HG02870 (cell line): ENCODE results near the gene OSBP2.
A peak's percentile ranks its signal among the peaks of the same experiment; 100 is the strongest.

Experiments
- ATAC-seq: cut with Tn5 transposase; IDR thresholded peaks from one replicate; pipeline ENCODE4 v1.9.1; 2021; ENCODE audit warnings: mild to moderate bottlenecking, moderate library complexity; ENCODE audit not compliant: unreplicated experiment

Gene OSBP2, protein sequence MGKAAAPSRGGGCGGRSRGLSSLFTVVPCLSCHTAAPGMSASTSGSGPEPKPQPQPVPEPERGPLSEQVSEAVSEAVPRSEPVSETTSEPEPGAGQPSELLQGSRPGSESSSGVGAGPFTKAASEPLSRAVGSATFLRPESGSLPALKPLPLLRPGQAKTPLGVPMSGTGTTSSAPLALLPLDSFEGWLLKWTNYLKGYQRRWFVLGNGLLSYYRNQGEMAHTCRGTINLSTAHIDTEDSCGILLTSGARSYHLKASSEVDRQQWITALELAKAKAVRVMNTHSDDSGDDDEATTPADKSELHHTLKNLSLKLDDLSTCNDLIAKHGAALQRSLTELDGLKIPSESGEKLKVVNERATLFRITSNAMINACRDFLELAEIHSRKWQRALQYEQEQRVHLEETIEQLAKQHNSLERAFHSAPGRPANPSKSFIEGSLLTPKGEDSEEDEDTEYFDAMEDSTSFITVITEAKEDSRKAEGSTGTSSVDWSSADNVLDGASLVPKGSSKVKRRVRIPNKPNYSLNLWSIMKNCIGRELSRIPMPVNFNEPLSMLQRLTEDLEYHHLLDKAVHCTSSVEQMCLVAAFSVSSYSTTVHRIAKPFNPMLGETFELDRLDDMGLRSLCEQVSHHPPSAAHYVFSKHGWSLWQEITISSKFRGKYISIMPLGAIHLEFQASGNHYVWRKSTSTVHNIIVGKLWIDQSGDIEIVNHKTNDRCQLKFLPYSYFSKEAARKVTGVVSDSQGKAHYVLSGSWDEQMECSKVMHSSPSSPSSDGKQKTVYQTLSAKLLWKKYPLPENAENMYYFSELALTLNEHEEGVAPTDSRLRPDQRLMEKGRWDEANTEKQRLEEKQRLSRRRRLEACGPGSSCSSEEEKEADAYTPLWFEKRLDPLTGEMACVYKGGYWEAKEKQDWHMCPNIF

DNA sequence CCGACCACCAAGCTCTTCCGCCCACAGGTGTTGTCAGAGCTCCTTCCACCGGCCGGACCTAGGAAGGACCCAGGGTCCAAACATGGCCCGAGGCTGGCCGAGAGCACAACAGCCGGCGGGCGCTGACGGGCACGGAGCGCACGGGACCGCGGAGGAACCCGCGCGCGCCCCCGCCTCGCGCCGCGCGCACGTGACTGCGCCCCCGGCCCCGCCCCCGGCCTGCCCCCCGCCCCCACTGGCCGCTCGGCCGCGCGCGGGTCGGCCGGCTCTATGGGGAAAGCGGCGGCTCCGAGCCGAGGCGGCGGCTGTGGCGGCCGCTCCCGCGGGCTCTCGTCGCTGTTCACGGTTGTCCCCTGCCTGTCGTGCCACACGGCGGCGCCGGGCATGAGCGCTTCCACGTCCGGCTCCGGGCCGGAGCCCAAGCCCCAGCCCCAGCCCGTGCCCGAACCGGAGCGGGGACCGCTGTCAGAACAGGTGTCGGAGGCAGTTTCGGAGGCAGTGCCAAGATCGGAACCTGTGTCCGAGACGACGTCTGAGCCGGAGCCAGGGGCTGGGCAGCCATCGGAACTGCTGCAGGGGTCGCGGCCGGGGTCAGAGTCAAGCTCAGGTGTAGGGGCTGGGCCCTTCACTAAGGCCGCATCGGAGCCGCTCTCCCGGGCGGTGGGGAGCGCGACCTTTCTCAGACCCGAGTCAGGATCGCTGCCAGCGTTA lies at the start of gene OSBP2:
Gene OSBP2, plus strand, starts transcription at position 235 of the 711 bp plus-strand sequence. Its CDS starts 36 bp downstream, at position 271.
- no peak for ATAC-seq

DNA sequence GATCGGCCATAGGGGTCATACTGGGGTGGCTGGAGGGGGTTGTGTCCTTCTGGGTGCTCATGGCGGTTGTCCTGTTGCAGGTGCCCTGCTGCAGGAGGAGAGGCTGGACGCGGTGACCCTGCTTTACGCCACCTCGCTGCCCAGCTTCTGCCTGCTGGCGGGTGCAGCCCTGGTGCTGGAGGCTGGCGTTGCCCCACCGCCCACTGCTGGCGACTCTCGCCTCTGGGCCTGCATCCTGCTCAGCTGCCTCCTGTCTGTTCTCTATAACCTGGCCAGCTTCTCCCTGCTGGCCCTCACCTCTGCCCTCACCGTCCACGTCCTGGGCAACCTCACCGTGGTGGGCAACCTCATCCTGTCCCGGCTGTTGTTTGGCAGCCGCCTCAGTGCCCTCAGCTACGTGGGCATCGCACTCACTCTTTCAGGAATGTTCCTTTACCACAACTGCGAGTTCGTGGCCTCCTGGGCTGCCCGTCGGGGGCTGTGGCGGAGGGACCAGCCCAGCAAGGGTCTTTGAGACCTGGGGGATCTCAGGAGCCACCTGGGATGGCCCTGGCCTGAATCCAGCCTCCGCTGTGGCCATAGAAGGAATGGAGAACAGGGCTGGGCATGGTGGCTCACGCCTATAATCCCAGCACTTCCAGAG lies 48.0 kb upstream of the OSBP2 start:
- ATAC-seq, result no peak

DNA sequence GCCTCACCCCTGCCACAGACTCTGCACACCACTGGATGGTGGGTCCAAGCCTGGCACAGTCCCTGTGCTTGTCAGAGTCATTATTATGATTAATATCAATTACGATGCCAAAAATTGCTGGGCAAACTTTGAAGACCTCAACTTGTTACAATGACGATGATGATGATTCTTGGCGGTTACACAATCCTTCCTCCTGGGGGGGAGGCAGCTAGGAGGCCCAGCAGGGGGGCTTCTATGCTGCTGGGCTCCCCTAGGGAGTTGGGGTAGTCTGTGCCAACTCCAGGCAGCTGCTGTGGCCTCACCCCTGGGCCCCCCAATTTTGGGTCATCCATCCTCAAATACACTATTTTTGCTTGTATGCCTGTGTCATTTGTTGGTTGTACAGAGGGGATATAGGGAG lies 47.1 kb upstream of the OSBP2 start:
- no peak for ATAC-seq

DNA sequence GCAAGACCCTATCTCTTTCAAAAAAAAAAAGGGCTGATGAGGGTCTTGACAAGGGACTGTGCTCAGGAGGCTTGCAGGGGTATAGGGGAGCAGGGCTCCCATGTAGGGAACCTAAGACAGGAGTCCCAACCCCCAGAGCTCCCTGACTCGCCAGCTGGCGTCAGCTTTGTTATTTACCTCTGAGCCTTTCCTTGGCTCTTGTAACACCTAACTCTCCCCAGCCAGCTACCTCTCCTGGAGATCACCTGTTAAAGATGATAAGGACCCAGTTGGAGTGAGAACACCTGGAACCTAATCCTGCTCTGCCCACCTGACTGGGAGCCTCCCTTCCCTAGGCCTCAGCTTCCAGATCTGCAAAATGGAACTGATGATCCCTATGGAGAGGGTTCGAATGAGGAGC lies 45.8 kb upstream of the OSBP2 start:
- ATAC-seq, result no peak

DNA sequence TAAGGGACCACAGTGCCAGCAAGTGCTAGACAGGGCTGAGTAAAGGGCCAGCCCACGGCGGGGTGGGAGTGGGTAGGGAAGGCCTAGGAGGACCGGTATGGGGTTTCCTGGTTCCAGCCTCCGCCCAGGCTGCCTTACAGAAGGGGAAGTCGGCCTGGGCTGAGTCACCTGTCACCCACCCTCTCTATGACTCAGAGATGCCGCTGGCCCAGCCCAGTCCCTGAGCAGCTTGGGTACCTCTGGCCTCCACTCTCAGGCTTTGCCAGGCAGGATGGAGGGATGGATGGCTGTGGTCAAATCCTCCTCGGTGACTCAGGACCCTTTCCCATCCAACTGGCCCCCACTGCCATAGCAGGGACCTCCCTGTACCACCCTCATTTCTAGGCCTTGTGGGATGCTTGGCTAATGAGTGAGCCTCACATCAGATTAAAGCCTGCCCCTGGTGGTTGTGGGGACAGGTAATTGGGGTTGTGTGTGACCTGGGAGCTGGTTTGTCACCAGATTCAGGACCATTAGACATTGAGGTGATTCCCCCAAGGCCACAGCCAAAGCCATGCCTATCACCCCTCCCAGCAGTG lies 45.2 kb upstream of the OSBP2 start:
- ATAC-seq, result peak; percentile 74

DNA sequence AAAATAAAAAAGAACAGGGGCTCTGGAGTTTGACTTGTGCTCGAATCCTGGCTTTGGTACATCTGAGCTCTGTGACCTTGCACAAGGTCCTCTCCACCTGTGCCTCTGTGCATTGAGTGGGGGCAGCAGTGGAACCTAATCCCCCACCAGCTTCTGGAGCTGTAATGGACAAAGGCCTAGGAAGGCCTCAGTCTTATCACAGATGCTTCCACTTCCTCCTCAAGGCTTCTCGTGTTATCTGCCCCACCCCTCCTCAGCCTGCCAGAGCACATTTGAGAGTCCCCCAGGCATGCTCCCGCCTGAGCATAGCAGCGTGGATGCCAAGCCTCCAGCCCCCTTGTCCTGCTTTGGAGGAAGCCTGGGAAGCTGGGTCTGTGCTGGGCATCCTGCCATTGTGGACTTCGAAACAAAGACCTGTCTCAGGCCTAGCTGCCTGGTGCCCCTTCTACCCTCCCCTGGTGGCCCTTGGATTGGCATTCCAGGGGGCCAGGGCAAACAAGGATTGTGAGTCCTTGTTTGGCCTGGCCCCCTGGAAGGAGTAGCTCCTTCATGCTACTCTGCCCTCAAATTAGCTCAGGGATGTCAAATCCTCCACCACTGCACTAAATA lies 44.1 kb upstream of the OSBP2 start:
- no peak for ATAC-seq

DNA sequence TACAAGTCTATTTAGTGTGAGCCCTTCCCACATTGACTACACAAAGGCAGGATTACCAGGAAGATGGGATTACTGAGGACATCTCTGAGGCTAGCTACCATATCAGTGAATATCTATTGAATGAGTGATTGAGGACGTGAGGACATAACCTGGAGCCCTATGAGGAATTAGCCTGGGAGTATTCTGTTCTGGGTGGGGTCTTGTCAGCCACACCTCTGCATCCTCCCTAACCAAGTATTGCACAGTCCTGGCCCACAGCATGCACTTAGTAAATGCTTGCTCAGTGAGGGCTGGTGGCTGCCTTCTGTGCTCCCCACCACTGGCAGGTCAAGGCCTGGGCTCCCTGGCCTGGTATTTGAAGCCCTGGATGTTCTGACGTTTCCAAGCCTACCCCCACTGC lies 41.8 kb upstream of the OSBP2 start:
- no peak for ATAC-seq

DNA sequence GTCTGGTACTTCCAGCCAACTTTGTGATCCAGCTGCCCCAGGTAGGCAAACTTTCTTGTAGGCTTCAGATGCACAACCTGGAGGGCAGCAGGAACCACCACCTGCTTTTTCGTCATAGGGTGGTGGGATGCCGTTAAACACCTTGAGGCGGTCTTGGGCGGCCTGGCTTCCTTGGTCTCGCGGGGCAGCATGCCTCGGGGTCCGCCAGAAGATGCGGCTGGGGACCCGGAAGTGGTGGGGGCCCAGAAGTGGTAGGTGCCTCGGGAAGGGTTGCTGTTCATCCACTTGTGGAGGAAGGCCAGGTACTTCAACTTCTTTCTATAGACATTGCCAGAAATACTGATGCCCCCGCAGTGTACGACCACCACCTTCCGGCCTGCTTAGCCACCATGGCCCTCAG lies 40.3 kb upstream of the OSBP2 start:
- no peak for ATAC-seq

DNA sequence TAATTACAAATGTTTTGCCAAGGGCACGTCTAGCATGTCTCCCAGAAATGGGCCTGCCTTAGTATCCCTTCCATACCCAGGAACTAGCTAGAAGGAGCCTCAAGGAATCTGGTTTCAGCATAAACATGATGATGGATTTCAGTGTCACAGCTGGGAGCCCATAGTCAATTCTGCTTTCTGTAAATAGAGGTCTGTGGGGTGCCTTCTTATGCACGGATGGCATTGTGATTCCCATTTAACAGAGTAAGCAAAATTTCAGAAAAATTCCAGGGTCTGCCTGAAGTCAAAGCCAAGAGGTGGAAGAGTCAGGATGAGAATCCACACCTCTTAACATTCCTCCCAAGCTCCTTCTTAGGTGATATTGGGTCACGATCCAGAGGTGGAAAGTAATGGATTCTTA lies 39.1 kb upstream of the OSBP2 start:
- no peak for ATAC-seq

DNA sequence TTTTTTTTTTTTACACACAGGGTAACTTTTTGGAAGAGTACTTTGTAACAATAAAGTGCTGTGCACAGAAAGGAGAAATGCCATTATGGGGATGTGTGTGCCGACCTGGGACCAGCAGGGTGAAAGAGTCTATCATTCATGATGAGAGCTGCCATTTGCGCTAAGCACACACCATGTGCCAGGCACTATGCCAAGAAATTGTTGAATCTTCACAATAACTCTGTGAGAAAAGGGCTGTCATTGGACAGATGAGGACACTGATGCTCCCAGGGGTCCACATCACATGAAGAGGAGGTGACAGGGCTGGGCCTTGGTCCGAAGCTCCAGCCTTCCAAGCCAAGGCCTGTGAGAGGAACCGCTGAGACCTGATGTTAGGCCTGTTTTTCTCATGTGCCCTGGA lies 32.6 kb upstream of the OSBP2 start:
- no peak for ATAC-seq

DNA sequence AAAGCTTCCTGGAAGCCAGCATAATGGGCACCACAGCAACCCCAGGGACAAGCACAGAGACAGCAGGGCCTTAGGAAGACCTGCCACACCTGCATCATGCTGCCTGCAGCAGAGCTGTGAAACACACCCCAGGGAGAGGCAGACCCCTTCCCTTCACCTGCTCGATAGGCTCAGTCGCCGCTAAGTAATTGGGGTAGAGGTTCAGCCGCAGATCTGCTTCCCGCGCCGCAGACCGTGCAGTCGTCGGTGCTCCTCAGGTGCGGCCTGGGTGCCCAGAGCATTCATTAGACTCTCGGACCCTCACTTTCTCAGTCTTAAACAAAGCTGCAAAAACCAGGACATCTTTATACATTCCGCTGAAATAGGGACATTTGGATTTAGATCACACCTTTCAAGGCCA lies 29.9 kb upstream of the OSBP2 start:
- ATAC-seq, result no peak

DNA sequence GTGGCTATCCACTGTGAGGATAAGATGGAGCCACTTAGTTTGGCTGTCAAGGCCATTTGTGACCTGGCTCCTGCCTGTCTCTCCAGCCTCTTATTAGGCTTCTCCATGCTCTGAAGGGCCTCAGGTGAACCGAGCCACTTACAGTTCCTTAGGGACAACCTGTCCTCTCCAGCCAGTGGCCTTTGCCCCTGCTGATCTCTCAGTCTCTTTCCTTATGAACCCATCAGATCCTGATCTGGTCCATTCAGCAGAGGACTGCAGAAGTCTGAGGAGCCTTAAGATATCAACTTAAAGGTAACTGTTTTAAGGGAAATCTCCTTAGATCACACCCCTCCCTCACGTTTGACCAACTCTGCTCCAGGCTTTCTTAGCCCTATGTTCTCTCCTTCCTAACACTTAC lies 29.4 kb upstream of the OSBP2 start:
- no peak for ATAC-seq

DNA sequence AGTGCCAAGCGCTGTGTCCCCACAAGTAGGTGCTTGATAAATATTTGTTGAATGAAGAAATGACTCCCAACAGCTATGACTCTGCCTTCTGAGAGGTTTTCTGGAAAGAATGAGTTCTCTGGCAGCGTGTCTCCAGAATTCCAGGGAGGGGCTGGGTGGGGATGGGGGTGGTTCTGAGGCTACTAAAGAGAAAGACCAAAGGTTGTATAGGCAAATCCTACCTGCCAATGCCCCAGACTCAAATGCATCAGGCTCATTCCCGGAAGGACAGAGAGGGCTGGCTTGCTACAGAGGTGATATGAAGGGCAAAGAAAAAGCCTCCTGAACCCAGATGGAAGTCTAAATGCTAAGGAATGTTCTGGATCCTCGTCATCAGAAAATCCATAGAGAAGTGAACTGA lies 28.9 kb upstream of the OSBP2 start:
- ATAC-seq, result no peak

DNA sequence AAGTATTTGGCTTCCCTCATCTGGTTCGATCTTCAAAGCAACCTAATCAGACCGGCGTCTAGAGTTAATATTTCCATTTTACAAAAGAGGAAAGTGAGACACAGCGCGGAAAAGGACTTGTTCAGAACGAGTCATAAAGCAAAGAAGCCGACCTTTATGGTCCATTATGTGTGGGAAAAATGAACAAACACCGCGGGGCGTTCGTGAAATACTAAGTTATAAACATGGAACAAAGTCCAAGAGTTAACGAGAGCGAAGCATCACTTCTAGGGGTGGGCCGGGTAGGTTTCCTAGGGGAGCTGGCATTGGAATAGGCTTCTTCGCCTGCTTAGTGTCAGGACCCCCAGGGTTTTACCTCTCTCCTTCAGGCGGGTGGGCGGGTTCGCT lies 27.6 kb upstream of the OSBP2 start:
- ATAC-seq, result no peak

DNA sequence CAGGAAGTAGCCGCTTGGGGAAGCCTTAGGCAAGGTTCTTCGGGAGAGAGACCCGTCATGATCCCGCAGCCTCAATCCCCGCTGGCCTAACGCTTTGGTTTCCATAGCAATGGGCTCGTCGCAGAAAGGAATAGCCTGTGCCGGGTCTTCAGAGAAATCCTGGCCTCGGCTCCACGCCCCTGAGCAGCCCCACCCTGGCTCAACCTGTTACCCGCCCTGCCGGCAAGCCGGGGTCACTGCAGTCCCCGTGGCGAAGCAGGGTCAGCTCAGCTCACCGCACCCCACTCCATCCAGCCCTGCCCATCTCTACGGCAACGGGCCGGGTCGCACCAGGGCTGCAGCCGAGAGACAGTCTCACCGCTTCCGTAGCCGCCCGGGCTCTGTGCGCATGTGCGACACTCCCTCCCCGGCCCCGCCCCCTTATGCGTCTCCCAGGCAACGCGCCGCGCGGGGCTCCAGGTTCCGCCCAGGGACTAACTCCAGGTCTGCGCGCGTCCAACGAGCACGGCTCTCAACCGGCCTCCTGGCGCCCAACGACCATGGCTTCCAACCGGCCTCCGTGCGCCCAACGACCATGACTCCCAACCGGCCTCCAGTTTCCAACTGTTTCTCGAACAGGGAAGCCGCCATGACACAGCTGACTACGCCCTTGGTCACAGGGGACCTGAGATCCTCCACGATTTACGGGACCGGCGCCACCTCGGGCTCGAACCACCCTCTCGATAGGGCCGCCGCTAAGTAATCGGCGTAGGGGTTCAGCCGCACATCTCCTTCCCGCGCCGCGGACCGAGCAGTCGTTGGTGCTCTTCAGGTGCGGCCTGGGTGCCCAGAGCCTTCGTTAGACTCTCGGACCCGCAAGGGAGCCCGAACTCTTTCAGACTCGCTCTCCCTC lies 26.9 kb upstream of the OSBP2 start, which contains the start of gene DUSP18:
Gene DUSP18, minus strand, starts transcription at position 382 of the 892 bp plus-strand sequence. CDS start 3,872 bp downstream, outside the sequence.
- ATAC-seq, result peak; percentile 79

DNA sequence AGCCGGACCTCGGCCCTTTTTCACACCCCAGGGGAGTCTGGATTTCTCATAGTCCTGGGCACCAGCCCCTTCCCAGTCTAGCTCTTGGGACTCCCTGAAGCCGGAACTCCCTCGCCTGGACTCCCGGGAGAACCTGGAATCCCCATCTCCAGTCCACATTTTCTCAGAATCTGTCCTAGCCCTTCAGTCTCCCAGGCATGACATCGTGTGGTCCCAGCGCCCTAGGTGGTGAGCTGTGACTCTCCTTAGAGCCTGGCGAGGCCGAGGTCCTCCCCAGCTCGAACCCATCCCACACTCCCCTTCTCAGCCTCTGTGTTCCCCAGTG lies 26.3 kb upstream of the OSBP2 start:
- ATAC-seq, result no peak

DNA sequence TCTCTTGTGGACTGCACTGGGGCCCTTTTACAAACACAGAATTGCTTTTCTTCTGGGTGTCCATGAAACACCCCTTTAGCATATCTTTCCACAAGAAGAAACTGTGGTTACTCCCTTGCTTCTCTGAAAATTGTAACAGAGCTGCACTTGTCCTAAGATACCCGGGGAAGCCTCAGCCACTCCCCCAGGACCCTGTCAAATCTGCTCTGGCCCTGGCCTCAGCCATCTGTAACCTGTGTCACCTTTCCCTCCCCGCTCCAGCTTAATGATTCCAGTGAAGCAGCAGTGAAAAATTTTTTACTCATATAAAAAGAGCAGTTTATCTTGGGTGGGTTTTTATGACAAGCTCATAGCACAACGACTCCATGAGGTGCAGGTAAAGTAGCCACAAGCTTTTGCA lies 23.6 kb upstream of the OSBP2 start:
- no peak for ATAC-seq

DNA sequence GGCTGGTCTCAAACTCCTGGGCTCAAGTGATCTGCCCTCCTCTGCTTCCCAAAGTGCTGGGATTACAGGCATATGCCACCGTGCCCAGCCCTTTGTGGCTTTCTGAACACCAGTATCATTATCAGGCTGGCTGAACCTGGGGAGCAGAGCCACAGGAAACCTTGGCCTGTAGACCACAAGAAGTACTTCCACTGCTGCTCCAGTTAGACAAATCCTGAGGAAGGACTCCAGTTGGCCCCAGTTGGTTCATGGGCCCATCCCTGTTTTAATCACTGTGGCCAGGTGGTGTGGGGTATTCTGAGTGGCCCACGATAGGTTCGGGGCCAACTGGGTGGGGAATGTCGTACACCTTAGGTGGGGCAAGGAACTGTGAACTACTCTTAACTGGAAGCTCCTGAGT lies 21.5 kb upstream of the OSBP2 start:
- no peak for ATAC-seq

DNA sequence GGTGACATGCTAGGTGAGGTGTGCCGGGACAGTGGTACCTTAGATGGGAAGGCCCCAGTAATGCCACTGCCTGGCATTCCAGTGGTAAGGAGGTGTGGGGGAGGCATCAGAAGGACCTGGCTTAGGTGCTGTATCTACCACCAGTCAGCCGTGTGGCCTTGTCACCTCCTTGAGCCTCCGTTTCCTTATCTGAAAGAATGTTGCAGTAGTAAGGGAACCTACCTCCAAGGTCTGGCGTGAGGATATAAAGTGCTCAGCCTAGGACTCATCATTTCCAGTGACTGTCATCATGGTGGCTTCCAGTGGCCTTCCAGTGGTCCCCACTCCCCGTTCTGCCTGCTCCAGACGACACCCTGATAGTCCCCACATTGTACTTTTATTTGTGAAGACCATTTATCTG lies 20.2 kb upstream of the OSBP2 start:
- no peak for ATAC-seq
